Activated T-helper 17 cell treated with anti-CD3 and anti-CD28 coated beads, Interleukin-2, amount 50 U/mL, for 72 hours (primary cell): ENCODE measurements around the gene NDUFAF4. TPM values are rescaled to one million over a fixed set of nuclear protein-coding genes. Genes with fewer than 3 reads are reported as not detected.

ENCODE experiments used
- ATAC-seq: fragments of 150-1000 bp; cut with Tn5 transposase; replicated peaks from 2 replicates; pipeline ENCODE4 v1.10.0; 2021; ENCODE audit warnings: mild to moderate bottlenecking, moderate library complexity
- H3K27ac Mint-ChIP-seq: one replicate; pipeline ENCODE4 v1.8.0; 2022; ENCODE audit warnings: mixed read lengths
- H3K27me3 Mint-ChIP-seq: one replicate; pipeline ENCODE4 v1.8.0; 2022; ENCODE audit warnings: mixed read lengths
- H3K36me3 Mint-ChIP-seq: one replicate; pipeline ENCODE4 v1.8.0; 2022; ENCODE audit warnings: low read depth, mild to moderate bottlenecking, mixed read lengths
- H3K4me1 Mint-ChIP-seq: one replicate; pipeline ENCODE4 v1.8.0; 2022; ENCODE audit warnings: mixed read lengths
- H3K4me3 Mint-ChIP-seq: one replicate; pipeline ENCODE4 v1.8.0; 2022; ENCODE audit warnings: mild to moderate bottlenecking, mixed read lengths
- H3K9me3 Mint-ChIP-seq: one replicate; pipeline ENCODE4 v1.8.0; 2022; ENCODE audit warnings: mixed read lengths
- total RNA-seq, 2 donors: library from RNA; stranded (reverse); gene quantifications; one replicate each; pipeline ENCODE4 v1.2.3, GENCODE V29; 2022

Gene NDUFAF4
- total RNA-seq, 2 donors from 2014 or later, result 20.2 to 44.1 TPM

DNA sequence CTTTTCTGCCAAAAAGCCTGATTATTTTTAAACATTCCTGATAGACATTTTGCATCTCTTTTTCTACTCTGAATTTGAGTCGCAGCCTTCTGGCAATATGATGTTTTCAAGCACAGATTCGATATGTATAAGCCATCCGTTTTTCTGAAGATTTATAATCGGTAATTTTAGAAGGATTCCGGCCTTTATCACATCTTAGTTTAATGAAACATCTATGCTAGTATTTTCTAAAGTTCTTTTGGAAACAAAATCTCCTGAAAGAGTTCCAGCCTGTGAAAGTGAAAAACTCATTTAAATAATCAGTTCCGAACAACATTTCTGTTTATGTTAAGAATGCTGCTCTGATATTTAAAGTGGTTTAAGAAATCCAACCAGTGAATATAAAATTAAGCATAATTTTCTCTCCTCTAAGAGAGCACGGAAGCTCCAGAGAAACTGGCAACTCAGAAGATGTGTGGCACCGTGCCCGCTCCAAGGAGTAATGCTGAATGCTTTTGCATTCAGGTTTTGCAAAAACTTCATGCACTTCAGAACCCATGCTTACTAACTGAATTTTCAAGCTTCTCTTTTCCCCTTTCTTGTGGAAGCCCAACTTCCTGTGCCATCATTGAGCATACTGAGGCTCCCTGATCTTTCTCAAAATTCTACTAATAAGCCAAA, 20.7 kb downstream of the NDUFAF4 start:
- Mint-ChIP-seq H3K27me3 (no peaks in the 10 kb centered on the region), H3K27ac (no peak overlapping the region), H3K36me3 (no peaks in the 10 kb centered on the region), H3K4me3 (no peak overlapping the region), H3K4me1 (no peaks in the 10 kb centered on the region), H3K9me3 (no peaks in the 10 kb centered on the region)
- no peak for ATAC-seq

DNA sequence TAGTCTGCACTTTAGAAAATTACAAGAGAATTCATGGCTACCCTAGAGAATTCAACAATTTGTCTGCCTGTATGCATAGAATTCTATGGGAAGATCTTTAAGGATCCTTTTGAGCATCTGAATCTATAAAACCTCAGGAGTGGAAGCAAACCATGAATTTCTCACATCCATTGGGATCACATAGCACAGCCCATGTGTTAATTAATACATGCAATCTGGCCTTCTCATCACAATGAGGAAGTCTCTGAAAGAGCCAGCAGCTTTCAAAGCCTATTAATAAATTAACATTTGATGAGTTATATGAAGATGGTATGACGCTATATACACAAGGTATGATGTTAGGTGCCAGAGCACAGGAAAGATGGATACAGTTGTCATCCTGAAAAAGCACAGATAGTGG, 24.7 kb downstream of the NDUFAF4 start:
- no peaks in the 10 kb centered on the region for H3K4me1 Mint-ChIP-seq
- H3K36me3 Mint-ChIP-seq, result no peaks in the 10 kb centered on the region
- H3K27ac Mint-ChIP-seq, result no peak overlapping the region
- no peak overlapping the region for H3K4me3 Mint-ChIP-seq
- no peak for ATAC-seq
- H3K27me3 Mint-ChIP-seq, result peaks cover 3% of the 10 kb centered on the region
- H3K9me3 Mint-ChIP-seq, result no peaks in the 10 kb centered on the region

DNA sequence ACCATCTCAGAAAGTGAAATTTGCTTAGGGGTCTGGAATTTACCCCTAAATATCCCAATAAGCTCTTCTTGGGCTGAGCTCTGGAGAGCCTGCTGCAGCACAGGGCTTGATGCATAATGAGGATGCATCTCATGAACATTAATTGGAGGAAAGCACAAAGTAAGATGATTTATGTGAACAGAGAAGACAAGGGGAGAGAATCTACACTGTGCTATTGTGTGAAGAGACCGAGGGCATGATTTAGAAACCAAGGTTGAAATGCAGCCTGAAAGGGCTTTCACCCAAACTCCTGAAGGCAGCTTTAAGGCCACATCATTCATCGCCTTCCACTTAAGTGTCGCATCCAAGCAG, 32.7 kb downstream of the NDUFAF4 start:
- Mint-ChIP-seq H3K36me3 (no peaks in the 10 kb centered on the region), H3K4me1 (no peaks in the 10 kb centered on the region), H3K27ac (no peak overlapping the region), H3K9me3 (peaks cover 4% of the 10 kb centered on the region), H3K27me3 (peaks cover 34% of the 10 kb centered on the region), H3K4me3 (no peak overlapping the region)
- ATAC-seq, result no peak

DNA sequence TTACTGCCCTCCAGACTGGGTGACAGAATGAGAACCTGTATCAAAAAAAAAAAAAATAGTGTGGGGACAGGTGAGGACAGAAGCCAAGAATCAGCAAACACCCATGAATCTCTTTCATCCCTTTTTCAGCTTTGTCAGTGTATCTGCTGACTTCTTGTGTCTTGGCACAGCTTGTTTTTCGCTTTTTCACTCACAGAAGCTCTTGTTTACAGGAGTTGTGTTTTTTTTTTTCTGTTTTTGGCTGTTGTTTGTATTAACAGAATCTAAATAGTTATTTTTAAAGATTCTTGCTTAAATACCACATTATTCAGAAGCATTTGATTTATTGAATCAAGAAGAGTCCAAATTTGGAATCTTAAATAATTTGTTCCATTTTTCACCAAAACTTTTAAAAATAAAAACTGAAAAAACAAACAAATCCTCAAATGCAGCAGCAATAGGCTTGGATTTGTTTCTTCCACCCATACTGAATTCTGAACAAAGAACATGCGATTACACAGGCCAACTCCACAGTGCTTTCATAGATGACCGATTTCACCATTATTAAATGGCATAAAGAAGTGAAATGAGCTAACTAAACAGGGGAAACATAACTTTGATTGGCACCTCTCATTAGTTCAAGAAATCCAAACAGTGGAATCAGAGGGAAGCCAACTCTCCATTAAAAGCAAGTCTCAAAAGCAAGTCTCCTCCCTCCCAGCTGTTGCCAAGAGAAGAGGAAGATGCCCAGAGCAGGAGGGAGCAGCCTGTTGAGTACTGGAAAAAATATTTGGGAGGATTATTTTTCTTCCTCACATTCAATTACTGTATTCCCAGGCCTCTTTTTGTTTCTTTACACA, 33.3 kb downstream of the NDUFAF4 start:
- ATAC-seq, result no peak
- H3K4me1 Mint-ChIP-seq, result no peaks in the 10 kb centered on the region
- no peak overlapping the region for H3K27ac Mint-ChIP-seq
- H3K4me3 Mint-ChIP-seq, result no peak overlapping the region
- peaks cover 35% of the 10 kb centered on the region for H3K27me3 Mint-ChIP-seq
- peaks cover 4% of the 10 kb centered on the region for H3K9me3 Mint-ChIP-seq
- no peaks in the 10 kb centered on the region for H3K36me3 Mint-ChIP-seq

DNA sequence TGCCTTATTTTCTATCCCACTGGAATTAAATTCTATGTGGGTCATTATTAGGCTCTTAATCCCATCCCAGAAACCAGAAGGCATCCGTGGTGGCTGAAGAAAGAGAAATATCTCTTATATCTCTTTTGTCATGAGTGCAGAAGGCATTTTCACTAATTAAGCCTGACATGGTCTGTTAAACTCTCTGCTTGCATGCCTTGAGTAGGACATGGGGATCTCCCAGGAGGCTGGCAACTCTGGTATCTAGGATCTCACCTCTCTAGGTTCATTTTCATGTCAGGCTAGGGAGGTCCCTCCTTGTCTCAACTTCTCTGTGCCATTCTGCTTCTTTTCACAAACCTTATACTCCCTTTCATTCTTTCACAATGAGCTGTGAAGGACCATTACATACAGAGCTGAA, 35.1 kb downstream of the NDUFAF4 start:
- Mint-ChIP-seq H3K36me3 (no peaks in the 10 kb centered on the region), H3K27ac (no peak overlapping the region), H3K9me3 (peaks cover 4% of the 10 kb centered on the region), H3K4me1 (no peaks in the 10 kb centered on the region), H3K4me3 (no peak overlapping the region), H3K27me3 (peaks cover 37% of the 10 kb centered on the region)
- no peak for ATAC-seq

DNA sequence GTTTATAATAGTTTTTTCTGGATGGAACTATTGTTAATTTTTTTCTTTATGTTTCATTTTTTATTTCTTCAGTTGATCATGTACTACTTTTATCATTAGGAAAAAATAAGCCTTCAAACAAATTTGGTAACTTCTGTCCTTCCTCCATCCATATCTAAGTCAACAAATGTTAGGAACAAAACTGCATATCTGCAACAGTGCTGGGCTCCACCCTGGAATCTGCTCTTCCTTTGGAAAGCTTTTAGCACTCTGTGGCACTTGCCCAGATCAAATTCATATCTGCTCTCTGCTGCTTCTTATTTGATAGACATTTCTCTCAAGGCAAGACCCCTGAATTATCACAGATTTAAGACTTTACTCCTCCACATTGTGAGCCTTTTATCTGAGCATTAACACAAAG, 36.1 kb downstream of the NDUFAF4 start:
- no peaks in the 10 kb centered on the region for H3K4me1 Mint-ChIP-seq
- H3K4me3 Mint-ChIP-seq, result no peak overlapping the region
- peaks cover 37% of the 10 kb centered on the region for H3K27me3 Mint-ChIP-seq
- no peak for ATAC-seq
- peaks cover 4% of the 10 kb centered on the region for H3K9me3 Mint-ChIP-seq
- H3K27ac Mint-ChIP-seq, result no peak overlapping the region
- H3K36me3 Mint-ChIP-seq, result no peaks in the 10 kb centered on the region

DNA sequence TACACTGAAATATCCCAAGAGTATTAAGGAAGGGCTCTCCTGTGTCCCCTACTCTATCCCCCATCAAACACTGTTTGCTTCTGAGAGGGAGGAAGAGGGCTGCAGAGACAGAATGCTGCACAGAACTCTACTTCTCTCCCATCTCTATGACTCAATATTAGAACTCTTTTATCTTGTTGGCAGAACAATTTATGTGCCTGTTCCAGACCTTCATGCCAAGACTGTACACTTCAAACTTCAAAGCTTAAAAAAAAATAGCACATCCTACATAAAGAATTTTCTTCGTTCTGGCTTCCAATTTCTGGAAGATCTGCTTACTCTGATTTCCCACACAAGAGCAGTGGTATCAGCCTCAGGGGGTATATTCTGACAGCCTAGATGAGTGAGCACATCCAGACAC, 40.8 kb downstream of the NDUFAF4 start:
- no peak overlapping the region for H3K27ac Mint-ChIP-seq
- no peaks in the 10 kb centered on the region for H3K36me3 Mint-ChIP-seq
- peaks cover 21% of the 10 kb centered on the region for H3K27me3 Mint-ChIP-seq
- peaks cover 4% of the 10 kb centered on the region for H3K9me3 Mint-ChIP-seq
- H3K4me3 Mint-ChIP-seq, result no peak overlapping the region
- H3K4me1 Mint-ChIP-seq, result no peaks in the 10 kb centered on the region
- ATAC-seq, result no peak

DNA sequence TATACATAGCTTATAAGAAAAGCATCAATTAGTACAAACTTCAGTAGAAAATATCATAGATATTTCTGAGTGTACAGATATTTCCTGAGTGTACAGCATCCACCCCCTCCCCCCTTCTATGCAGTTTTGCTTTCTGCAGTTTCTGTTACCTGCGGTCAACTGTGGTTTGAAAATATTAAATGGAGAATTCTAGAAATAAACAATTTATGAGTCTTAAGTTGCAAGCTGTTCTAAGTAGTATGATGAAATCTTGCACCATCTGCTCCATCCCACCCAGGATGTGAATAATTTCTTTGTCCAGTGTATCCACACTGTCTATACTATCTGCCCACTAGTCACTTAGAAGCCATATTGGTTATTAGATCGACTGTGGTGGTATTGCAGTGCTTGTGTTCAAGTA, 44.6 kb downstream of the NDUFAF4 start:
- H3K4me1 Mint-ChIP-seq, result no peaks in the 10 kb centered on the region
- ATAC-seq, result no peak
- no peak overlapping the region for H3K4me3 Mint-ChIP-seq
- H3K27ac Mint-ChIP-seq, result no peak overlapping the region
- H3K9me3 Mint-ChIP-seq, result no peaks in the 10 kb centered on the region
- no peaks in the 10 kb centered on the region for H3K36me3 Mint-ChIP-seq
- H3K27me3 Mint-ChIP-seq, result peaks cover 8% of the 10 kb centered on the region

DNA sequence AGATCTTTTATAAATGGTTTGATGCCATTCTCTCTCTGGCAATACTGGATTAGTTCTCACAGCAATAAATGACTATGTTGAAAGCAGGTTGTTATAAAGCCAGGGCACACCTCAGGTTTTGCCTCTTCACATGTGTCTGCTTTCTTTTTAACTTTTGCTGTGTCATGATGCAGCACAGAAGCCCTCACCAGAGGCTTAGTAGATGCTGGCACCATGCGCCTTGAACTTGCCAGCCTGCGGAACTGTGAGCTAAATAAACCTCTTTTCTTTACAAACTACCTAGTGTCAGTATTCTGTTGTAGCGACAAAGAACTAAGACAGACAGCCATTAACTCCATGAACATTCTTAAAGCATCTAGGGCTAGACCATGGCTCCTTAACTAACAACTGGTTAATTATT, 45.1 kb downstream of the NDUFAF4 start:
- Mint-ChIP-seq H3K27me3 (peaks cover 3% of the 10 kb centered on the region), H3K9me3 (no peaks in the 10 kb centered on the region), H3K4me3 (no peak overlapping the region), H3K36me3 (no peaks in the 10 kb centered on the region), H3K27ac (no peak overlapping the region), H3K4me1 (no peaks in the 10 kb centered on the region)
- no peak for ATAC-seq

DNA sequence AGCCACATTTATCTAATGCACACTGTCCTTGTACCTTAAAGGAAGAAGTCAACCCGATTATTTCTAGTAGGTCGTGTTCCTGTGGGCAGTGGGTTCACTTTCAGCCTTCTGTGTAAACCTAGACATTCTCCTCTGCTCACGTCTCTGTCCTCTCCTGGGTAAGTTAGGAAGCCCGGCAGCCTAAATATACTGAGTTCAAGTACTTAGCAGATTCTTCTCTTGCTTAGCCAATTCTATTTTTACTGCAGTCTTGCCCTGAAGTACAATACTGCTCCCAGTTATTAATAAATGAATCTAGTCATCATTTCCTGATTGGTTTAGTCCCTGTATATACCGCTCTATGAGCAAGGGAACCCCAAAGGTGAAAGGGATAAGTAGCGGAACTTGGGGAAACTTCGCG, 45.8 kb downstream of the NDUFAF4 start:
- no peak overlapping the region for H3K4me3 Mint-ChIP-seq
- no peak overlapping the region for H3K27ac Mint-ChIP-seq
- H3K36me3 Mint-ChIP-seq, result no peaks in the 10 kb centered on the region
- peaks cover 4% of the 10 kb centered on the region for H3K27me3 Mint-ChIP-seq
- ATAC-seq, result no peak
- H3K4me1 Mint-ChIP-seq, result no peaks in the 10 kb centered on the region
- H3K9me3 Mint-ChIP-seq, result no peaks in the 10 kb centered on the region

DNA sequence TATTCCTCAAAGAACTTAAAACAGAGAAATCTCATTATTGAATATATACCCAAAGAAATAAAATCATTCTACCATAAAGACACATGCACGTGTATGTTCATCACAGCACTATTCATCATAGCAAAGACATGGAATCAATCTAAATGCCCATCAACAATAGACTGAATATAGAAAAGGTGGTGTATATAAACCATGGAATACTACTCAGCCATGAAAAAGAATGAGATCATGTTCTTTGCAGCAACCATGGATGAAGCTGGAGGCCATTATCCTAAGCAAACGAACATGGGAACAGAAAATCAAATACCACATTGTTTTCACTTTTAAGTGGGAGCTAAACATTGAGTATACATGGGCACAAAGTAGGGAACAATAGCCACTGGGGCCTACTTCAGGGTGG, 48.1 kb downstream of the NDUFAF4 start:
- H3K4me1 Mint-ChIP-seq, result no peaks in the 10 kb centered on the region
- ATAC-seq, result no peak
- no peaks in the 10 kb centered on the region for H3K36me3 Mint-ChIP-seq
- no peak overlapping the region for H3K4me3 Mint-ChIP-seq
- H3K27ac Mint-ChIP-seq, result no peak overlapping the region
- H3K9me3 Mint-ChIP-seq, result peaks cover 4% of the 10 kb centered on the region
- H3K27me3 Mint-ChIP-seq, result peaks cover 5% of the 10 kb centered on the region

DNA sequence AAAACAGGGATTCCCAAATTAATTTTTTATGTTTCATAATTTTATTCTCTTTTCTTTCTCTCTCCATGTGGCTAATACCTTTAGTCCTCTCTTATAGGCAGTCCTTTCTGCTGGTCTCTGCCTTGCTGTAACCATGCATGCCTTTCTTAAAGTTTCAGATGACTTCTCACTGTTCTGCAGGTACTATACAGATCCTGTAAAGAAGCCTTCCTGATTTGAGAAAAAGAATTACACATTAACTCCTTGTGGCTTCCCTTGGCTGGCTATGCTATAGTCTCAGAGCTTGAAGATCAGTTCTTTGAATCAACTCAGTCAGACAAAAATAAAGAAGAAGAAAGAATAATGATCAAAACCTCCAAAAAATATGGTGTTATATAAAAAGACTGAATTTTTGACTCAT, 53.2 kb downstream of the NDUFAF4 start:
- Mint-ChIP-seq H3K27me3 (peaks cover 12% of the 10 kb centered on the region), H3K9me3 (peaks cover 7% of the 10 kb centered on the region), H3K36me3 (no peaks in the 10 kb centered on the region), H3K4me3 (no peak overlapping the region), H3K27ac (no peak overlapping the region), H3K4me1 (no peaks in the 10 kb centered on the region)
- no peak for ATAC-seq

DNA sequence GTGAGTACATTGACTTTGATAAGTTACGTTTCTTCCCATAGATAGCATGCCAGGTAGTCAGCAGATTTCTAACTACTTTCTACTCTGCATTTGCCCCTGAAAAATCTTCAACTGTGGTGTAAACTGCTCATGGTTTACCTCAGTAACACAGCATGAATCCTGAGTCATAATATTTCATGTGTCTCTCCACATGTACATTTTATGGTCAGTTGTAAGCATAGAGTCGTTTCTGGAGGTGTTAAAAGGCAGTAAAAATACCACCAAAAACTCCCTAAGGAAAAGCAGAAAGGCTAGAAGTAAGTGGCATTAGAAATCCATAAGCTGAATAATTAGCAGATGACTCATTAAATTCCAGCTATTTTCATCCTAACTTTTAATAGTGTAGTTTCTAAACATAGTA, 56.3 kb downstream of the NDUFAF4 start:
- ATAC-seq, result no peak
- peaks cover under 1% of the 10 kb centered on the region for H3K4me1 Mint-ChIP-seq

More for the DNA sequence above, 56.3 kb downstream of the NDUFAF4 start:
- no peaks in the 10 kb centered on the region for H3K36me3 Mint-ChIP-seq
- H3K27me3 Mint-ChIP-seq, result peaks cover 7% of the 10 kb centered on the region
- peaks cover 7% of the 10 kb centered on the region for H3K9me3 Mint-ChIP-seq
- H3K27ac Mint-ChIP-seq, result no peak overlapping the region
- no peak overlapping the region for H3K4me3 Mint-ChIP-seq
